SJCRH30 (cell line): ENCODE data around the gene SCGB1A1. TPM values are rescaled to one million over a fixed set of nuclear protein-coding genes. Genes with fewer than 3 reads are reported as not detected.
A peak's percentile ranks its signal among the peaks of the same experiment; 100 is the strongest.

ENCODE experiments used
- DNase-seq, 2 experiments: peaks; one replicate each; pipeline ENCODE4 v3.0.0-alpha.2; 2015 to 2020
- H3K27ac ChIP-seq: fragments of 250-450 bp; sonication (Bioruptor Pico); 2 replicates; pipeline ENCODE4 v1.5.1; 2020; ENCODE audit warnings: mild to moderate bottlenecking, moderate library complexity
- H3K27me3 ChIP-seq: fragments of 250-450 bp; sonication (Bioruptor Pico); 2 replicates; pipeline ENCODE4 v1.5.1; 2020; ENCODE audit warnings: mild to moderate bottlenecking, moderate library complexity
- H3K36me3 ChIP-seq: fragments of 250-450 bp; sonication (Bioruptor Pico); 2 replicates; pipeline ENCODE4 v1.5.1; 2020; ENCODE audit warnings: mild to moderate bottlenecking, moderate library complexity
- H3K4me1 ChIP-seq: fragments of 250-450 bp; sonication (Bioruptor Pico); 2 replicates; pipeline ENCODE4 v1.5.1; 2020; ENCODE audit warnings: mild to moderate bottlenecking, moderate library complexity
- H3K4me3 ChIP-seq: fragments of 250-450 bp; sonication (Bioruptor Pico); 2 replicates; pipeline ENCODE4 v1.5.1; 2020; ENCODE audit warnings: mild to moderate bottlenecking, moderate library complexity
- H3K9me3 ChIP-seq: fragments of 250-450 bp; sonication (Bioruptor Pico); replicated peaks from 2 replicates; pipeline ENCODE4 v1.5.1; 2020; ENCODE audit warnings: mild to moderate bottlenecking, moderate library complexity
- total RNA-seq: library from RNA; depleted of rRNA; stranded (reverse); fragments of >200 nt; shearing (Covaris generic); gene quantifications from 2 replicates; pipeline ENCODE4 v1.2.3, GENCODE V29; 2014; rRNA removed

SCGB1A1 gene
- total RNA-seq, 1 experiment from 2014 or later, result not detected

DNA sequence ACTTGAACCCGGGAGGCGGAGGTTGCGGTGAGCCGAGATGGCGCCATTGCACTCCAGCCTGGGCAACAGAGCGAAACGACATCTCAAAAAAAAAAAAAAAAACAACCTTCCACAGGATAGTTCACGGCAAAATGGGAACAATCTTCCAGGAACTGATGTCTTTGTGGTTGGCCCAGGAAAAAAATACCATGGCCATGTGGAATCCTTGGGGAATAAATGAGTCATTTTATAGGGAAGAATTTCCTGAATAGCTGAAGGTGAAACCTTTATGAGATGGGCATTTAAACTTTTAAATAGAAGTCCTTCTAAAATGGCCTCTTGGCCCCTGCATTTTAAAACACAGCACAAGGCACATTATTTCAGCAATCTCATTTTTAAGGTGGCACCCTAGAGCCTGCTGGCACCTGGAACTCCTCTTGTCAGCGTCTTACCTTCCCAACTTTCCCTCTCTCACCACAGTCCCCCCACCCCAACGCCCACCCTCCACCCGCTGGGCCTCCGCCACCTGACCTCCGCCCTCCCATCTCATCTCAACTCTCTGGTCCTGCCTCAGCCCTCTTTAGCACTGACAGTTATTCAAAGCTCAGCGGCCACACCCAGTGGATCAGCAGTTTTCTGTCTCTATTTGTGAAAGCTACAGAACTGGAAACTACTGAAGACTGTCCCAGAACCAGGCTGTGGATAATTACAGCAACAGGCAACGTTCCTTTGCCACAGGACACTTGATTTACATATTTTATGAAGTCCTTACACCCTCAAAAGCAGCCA lies 43.1 kb downstream of the SCGB1A1 start:
- DNase-seq, result no peak
- H3K27me3 ChIP-seq, result no peaks in the 10 kb centered on the region
- no peaks in the 10 kb centered on the region for H3K9me3 ChIP-seq
- H3K4me3 ChIP-seq, result no peak overlapping the region
- no peaks in the 10 kb centered on the region for H3K36me3 ChIP-seq
- H3K4me1 ChIP-seq, result 0 out of 2 replicates have a peak, but pooled peaks cover 6% of the 10 kb centered on the region
- no peak overlapping the region for H3K27ac ChIP-seq

DNA sequence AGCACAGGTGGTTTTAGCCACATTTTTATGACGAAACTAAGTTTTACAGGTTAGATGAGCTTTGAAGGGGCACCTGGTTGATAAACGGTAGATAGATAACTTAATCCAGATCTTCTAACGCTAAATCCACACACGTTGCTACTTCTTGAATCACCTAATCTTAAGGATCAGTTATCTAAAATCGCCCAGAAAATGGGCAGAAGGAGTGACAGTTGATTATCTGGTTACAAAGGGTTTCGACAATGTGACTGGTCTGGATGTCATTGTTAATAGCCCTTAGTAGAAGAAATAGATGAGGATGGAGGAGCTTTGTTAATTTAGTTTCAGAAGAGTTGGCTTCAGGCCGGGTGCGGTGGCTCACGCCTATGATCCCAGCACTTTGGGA lies 43.7 kb downstream of the SCGB1A1 start:
- no peaks in the 10 kb centered on the region for H3K36me3 ChIP-seq
- no peak for DNase-seq
- no peaks in the 10 kb centered on the region for H3K27me3 ChIP-seq
- no peaks in the 10 kb centered on the region for H3K9me3 ChIP-seq
- H3K4me3 ChIP-seq, result no peak overlapping the region
- H3K4me1 ChIP-seq, result 0 out of 2 replicates have a peak, but pooled peaks cover 6% of the 10 kb centered on the region
- H3K27ac ChIP-seq, result no peak overlapping the region

DNA sequence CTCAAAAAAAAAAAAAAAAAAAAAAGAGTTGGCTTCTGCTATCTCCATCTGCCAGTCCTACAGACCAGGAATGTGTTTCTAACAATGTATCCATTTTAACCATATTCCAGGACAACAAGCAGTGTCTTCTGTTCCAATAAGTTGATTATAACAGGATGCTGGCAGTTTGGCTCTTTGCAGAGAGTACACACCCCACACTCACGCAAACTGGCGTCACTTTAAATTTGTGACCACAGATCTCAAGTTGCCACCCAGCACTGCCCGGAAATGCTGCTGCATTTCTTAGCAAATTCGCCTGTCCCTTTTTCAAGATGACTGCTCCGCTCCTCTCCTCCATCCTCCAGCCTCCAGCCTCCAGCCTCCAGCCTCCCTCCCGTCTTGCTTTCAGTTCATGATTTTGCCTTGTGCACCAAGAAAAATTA lies 44.3 kb downstream of the SCGB1A1 start:
- H3K27me3 ChIP-seq, result no peaks in the 10 kb centered on the region
- no peak for DNase-seq

DNA sequence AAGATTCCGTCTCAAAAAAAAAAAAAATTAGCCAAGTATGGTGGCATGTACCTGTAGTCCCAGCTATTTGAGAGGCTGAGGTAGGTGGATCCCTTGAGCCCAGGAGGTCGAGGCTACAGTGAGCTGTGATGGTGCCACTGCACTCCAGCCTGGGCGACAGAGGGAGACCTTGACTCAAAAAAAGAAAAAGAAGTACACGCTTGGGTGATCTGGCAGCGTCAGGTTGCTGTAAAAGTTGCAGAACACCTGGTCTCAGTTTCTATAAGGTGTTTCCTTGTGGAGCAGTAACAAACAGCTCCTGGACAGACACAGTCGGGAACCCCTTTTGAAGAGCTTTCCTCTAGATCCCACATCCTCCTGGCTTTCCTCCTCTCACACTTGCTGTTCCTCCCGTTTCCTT lies 45.8 kb downstream of the SCGB1A1 start:
- Histone ChIP-seq H3K4me3 (no peak overlapping the region), H3K27ac (no peak overlapping the region), H3K27me3 (no peaks in the 10 kb centered on the region), H3K36me3 (no peaks in the 10 kb centered on the region), H3K9me3 (no peaks in the 10 kb centered on the region), H3K4me1 (0 out of 2 replicates have a peak, but pooled peaks cover 6% of the 10 kb centered on the region)
- no peak for DNase-seq

More for the DNA sequence above, 44.3 kb downstream of the SCGB1A1 start:
- no peak overlapping the region for H3K27ac ChIP-seq
- H3K4me1 ChIP-seq, result 0 out of 2 replicates have a peak, but pooled peaks cover 6% of the 10 kb centered on the region
- no peaks in the 10 kb centered on the region for H3K36me3 ChIP-seq
- H3K9me3 ChIP-seq, result no peaks in the 10 kb centered on the region
- H3K4me3 ChIP-seq, result no peak overlapping the region

DNA sequence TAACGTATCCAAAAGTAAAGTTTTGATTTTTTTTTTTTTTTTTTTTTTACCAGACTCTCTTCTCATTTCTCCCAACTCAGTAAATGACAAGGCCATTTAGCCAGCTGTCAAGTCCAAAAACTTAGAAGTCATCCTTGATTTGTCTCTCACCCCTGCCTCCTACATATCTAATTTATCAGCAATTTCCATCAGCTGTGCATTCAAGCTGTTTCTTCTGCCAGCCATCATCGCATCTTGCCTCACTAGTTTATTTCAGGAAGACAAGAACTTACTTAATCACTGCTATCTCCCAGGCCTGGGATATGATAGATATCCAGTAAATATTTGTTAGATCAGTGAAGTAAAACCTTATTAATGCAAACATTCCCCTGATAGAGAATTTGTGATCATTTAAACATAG lies 47.6 kb downstream of the SCGB1A1 start:
- no peak overlapping the region for H3K4me3 ChIP-seq
- no peaks in the 10 kb centered on the region for H3K36me3 ChIP-seq
- peaks cover 8% of the 10 kb centered on the region; the same call in 1 of the 2 replicates for H3K4me1 ChIP-seq
- DNase-seq, result no peak
- no peak overlapping the region for H3K27ac ChIP-seq
- no peaks in the 10 kb centered on the region for H3K27me3 ChIP-seq
- no peaks in the 10 kb centered on the region for H3K9me3 ChIP-seq

DNA sequence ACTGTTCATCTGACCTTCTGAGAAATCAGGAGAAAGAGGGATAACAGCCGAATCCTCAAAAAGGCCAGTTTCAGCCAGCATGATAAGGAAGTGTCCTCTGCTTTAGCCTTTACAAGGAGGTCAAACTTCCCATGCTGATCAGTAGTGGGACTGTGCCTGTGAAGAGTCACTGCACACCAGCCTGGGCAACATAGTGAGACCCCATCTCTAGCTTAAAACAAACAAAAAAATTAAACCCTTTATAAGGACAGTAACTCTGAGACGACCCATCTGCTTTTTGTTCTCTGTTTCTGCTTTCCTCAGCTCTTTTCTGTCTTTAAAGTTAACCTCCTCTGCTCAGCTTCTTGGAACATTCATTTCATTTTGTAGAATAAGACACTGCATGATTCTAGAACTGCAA lies 49.7 kb downstream of the SCGB1A1 start:
- no peaks in the 10 kb centered on the region for H3K9me3 ChIP-seq
- no peaks in the 10 kb centered on the region for H3K36me3 ChIP-seq
- no peak for DNase-seq
- no peaks in the 10 kb centered on the region for H3K27me3 ChIP-seq
- H3K4me1 ChIP-seq, result peaks cover 14% of the 10 kb centered on the region
- H3K27ac ChIP-seq, result no peak overlapping the region
- H3K4me3 ChIP-seq, result no peak overlapping the region

DNA sequence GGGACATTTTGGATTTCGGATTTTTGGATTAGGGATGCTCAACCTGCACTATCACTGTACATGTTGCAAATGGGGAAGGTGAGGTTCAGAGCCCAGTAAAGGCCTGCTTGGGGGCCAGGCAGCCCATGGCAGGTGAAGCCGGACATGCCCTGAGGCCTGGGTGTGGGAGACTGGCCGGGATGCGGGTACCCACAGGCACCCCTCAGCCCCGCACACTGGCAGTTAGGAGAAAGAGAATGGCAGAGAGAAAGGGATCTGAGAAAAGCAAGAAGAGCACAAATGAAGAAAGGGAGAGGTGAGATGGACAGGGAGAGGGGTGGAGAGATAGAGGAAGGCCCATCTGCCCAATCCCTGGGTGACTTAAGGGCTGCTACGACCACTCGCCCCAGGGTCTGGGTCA lies 52.8 kb downstream of the SCGB1A1 start:
- Histone ChIP-seq H3K27ac (no peak overlapping the region), H3K9me3 (no peaks in the 10 kb centered on the region), H3K4me3 (no peak overlapping the region), H3K27me3 (no peaks in the 10 kb centered on the region), H3K4me1 (peaks cover 14% of the 10 kb centered on the region), H3K36me3 (no peaks in the 10 kb centered on the region)
- no peak for DNase-seq

DNA sequence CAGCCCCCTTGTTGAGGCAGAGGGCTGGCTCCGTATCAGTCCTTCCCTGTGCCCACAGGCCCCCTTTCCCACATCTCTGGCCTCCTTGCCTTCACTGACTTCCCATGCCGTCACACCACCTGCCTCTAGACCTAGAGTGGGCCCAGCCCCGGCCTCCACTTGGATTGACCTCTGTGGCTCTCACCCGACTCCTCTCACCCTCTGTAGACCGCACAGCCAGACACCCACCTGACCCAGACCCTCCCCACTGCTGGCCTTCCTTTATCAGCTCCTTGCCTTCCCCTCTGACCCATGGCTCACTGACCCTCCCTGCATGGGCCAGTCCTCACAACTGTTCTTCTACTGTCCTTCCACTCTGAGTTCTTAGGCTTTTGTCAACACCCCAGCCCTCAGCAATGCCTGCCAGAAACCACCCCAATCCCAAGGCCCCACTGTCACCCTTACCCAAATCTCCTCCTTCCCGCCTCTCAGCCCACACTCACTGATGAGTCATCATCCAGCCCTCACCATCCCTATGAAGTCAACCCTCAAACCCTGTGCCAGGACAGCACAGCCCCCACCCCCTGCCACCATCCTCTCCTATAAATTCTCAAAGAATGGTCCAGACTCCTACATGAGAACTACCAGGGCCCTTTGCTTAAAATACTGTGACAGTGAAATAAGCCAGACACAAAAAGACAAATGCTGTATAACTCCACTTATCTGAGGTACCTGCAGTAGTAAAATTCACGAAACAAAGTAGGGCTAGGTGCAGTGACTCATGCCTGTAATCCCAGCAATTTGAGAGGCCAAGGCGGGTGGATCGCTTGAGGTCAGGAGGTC lies 53.4 kb downstream of the SCGB1A1 start:
- Histone ChIP-seq H3K27ac (peak overlapping the region; percentile 44), H3K9me3 (no peaks in the 10 kb centered on the region), H3K36me3 (no peaks in the 10 kb centered on the region), H3K4me3 (no peak overlapping the region), H3K4me1 (peaks cover 14% of the 10 kb centered on the region), H3K27me3 (no peaks in the 10 kb centered on the region)
- peak; percentile 69 to 71 for DNase-seq

Other genes starting within 250 kb of the SCGB1A1 start
- gene SCGB1D1, start 228.8 kb upstream of the SCGB1A1 start, total RNA-seq, result not detected in 2 replicates
- gene SCGB2A1, start 210.4 kb upstream of the SCGB1A1 start, total RNA-seq, result not detected in 2 replicates
- not detected in 2 replicates for gene SCGB1D2, start 176.8 kb upstream of the SCGB1A1 start, total RNA-seq
- gene SCGB2A2, start 148.9 kb upstream of the SCGB1A1 start, total RNA-seq, result not detected in 2 replicates
- not detected in 2 replicates for gene SCGB1D4, start 120.0 kb upstream of the SCGB1A1 start, total RNA-seq
- 17.4 and 22.6 TPM in 2 replicates for gene ASRGL1, start 81.6 kb upstream of the SCGB1A1 start, total RNA-seq
- 10.3 and 10.9 TPM in 2 replicates for gene AHNAK, start 127.8 kb downstream of the SCGB1A1 start, total RNA-seq
- 2,270 and 2,323 TPM in 2 replicates for gene EEF1G, start 154.9 kb downstream of the SCGB1A1 start, total RNA-seq
- 8.8 and 9.1 TPM in 2 replicates for gene TUT1, start 172.5 kb downstream of the SCGB1A1 start, total RNA-seq
- gene MTA2, start 182.8 kb downstream of the SCGB1A1 start, total RNA-seq, result 106 and 107 TPM in 2 replicates
- gene EML3, start 193.7 kb downstream of the SCGB1A1 start, total RNA-seq, result 5.8 and 8.9 TPM in 2 replicates
- 0.46 and 0.51 TPM in 2 replicates for gene ROM1, start 194.2 kb downstream of the SCGB1A1 start, total RNA-seq
- gene B3GAT3, start 203.0 kb downstream of the SCGB1A1 start, total RNA-seq, result 23.4 and 28.2 TPM in 2 replicates
- 209 and 210 TPM in 2 replicates for gene GANAB, start 227.6 kb downstream of the SCGB1A1 start, total RNA-seq
- 20.1 and 20.3 TPM in 2 replicates for gene INTS5, start 234.3 kb downstream of the SCGB1A1 start, total RNA-seq
- gene C11orf98, start 246.2 kb downstream of the SCGB1A1 start, total RNA-seq, result 62.6 and 65.0 TPM in 2 replicates
- 8.5 and 10.4 TPM in 2 replicates for gene CSKMT, start 246.3 kb downstream of the SCGB1A1 start, total RNA-seq